Prostate gland (tissue), 2 donors: ENCODE data around the gene SDS. TPM values are rescaled to one million over a fixed set of nuclear protein-coding genes. Genes with fewer than 3 reads are reported as not detected.

ENCODE experiments used
- DNase-seq: peaks from one replicate; pipeline ENCODE4 v3.0.0-alpha.2; 2019; ENCODE audit warnings: low spot score
- H3K27ac ChIP-seq, 2 donors: fragments of 200-600 bp; sonication (generic); 2 replicates each; pipeline ENCODE4 v1.5.1; 2017 to 2019
- H3K27me3 ChIP-seq: fragments of 200-600 bp; sonication (generic); replicated peaks from 2 replicates; pipeline ENCODE4 v1.5.1; 2019; ENCODE audit not compliant: insufficient read depth
- H3K36me3 ChIP-seq, 2 donors: fragments of 200-600 bp; sonication (generic); 1 replicate in 1 of 2; 2 replicates in 1 of 2; pipeline versions ENCODE4 v1.5.1 to v1.8.1; 2017 to 2019
- H3K4me1 ChIP-seq: fragments of 200-600 bp; sonication (generic); replicated peaks from 2 replicates; pipeline ENCODE4 v1.5.1; 2019
- H3K4me3 ChIP-seq, 2 donors: fragments of 200-600 bp; sonication (generic); 2 replicates each; pipeline ENCODE4 v1.5.1; 2017 to 2019
- H3K9me3 ChIP-seq: fragments of 200-600 bp; sonication (generic); 2 replicates; pipeline ENCODE4 v1.5.1; 2017
- POLR2A ChIP-seq: fragments of 450-650 bp; IDR thresholded peaks from one replicate; pipeline ENCODE4 v1.6.1; 2016; ENCODE audit warnings: antibody characterized with exemption, mild to moderate bottlenecking
- POLR2AphosphoS5 ChIP-seq: sonication (generic); formaldehyde crosslinking; IDR thresholded peaks from one replicate; pipeline ENCODE4 v1.6.1; 2017; ENCODE audit warnings: antibody characterized with exemption
- WGBS: methylation state at CpG from one replicate; pipeline ENCODE4 v1.1.5; 2018; 5-methylcytosine and 5-hydroxymethylcytosine counted together
- intact Hi-C: fragments of 100-400 bp; cut with DNase I; formaldehyde crosslinking; loops from one replicate; pipeline ENCODE4 v1.14.2; 2022
- total RNA-seq, 2 donors: library from RNA; depleted of rRNA; stranded (reverse); fragments of >200 nt; gene quantifications; one replicate each; pipeline ENCODE4 v1.1.0, GENCODE V29; 2016
- TF ChIP-seq, protein P1 (sequence below), 4 experiments: fragments of 200-600 bp in 2 of 4; fragments of 450-650 bp in 2 of 4; sonication (generic) in 2 of 4; IDR thresholded peaks; 1 replicate in 3 of 4; 2 replicates in 1 of 4; pipeline ENCODE4 v1.5.1; 2016 to 2019; ENCODE audit warnings: antibody characterized with exemption in 4 of 4, mild to moderate bottlenecking in 2 of 4, moderate library complexity in 2 of 4

The SDS gene
- total RNA-seq, 2 donors from 2014 or later: 0.50 to 0.80 TPM

- no peaks in the 10 kb centered on the region for H3K27me3 ChIP-seq
- no peaks in the 10 kb centered on the region for H3K36me3 ChIP-seq
- H3K4me1 ChIP-seq: no peaks in the 10 kb centered on the region
- 85% methylated on average over 3 of the region's 5 CpGs for WGBS
- no peak for DNase-seq
- no peaks in the 10 kb centered on the region for H3K9me3 ChIP-seq
- H3K4me3 ChIP-seq: no peak overlapping the region
- TF ChIP-seq POLR2A: no peak
- intact Hi-C loops: no loop called here
- no peak overlapping the region for H3K27ac ChIP-seq
Observed at GRCh38 chr12:113435367-113435766, 31.7 kb upstream of the SDS start.

DNA sequence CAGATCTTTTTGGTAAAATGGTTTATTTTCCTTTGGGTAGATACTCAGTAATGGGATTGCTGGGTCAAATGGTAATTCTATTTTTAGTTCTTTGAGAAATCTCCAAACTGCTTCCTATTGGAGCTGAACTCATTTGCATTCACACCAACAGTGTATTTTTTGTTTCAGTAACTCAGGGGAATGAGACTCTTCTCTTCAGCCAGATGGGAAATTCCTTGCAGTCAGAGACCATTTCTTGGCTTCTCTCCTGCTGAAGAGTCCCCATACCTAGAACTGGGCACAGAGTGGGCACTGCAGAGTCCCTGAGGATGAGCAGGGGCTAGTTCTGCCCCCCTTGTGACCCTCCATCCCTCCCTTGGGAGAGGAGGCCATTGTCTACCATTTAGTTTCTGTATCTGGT, 29.3 kb upstream of the SDS start:
- Histone ChIP-seq H3K9me3 (no peaks in the 10 kb centered on the region), H3K4me1 (no peaks in the 10 kb centered on the region), H3K27me3 (no peaks in the 10 kb centered on the region), H3K27ac (no peak overlapping the region), H3K4me3 (no peak overlapping the region), H3K36me3 (no peaks in the 10 kb centered on the region)
- DNase-seq: no peak
- intact Hi-C loops: no loop called here
- no peak for TF ChIP-seq POLR2A
- TF ChIP-seq, protein P1, sequence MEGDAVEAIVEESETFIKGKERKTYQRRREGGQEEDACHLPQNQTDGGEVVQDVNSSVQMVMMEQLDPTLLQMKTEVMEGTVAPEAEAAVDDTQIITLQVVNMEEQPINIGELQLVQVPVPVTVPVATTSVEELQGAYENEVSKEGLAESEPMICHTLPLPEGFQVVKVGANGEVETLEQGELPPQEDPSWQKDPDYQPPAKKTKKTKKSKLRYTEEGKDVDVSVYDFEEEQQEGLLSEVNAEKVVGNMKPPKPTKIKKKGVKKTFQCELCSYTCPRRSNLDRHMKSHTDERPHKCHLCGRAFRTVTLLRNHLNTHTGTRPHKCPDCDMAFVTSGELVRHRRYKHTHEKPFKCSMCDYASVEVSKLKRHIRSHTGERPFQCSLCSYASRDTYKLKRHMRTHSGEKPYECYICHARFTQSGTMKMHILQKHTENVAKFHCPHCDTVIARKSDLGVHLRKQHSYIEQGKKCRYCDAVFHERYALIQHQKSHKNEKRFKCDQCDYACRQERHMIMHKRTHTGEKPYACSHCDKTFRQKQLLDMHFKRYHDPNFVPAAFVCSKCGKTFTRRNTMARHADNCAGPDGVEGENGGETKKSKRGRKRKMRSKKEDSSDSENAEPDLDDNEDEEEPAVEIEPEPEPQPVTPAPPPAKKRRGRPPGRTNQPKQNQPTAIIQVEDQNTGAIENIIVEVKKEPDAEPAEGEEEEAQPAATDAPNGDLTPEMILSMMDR (IDR thresholded peaks at IDR 0.05): no peak
- no peak for TF ChIP-seq POLR2AphosphoS5

DNA sequence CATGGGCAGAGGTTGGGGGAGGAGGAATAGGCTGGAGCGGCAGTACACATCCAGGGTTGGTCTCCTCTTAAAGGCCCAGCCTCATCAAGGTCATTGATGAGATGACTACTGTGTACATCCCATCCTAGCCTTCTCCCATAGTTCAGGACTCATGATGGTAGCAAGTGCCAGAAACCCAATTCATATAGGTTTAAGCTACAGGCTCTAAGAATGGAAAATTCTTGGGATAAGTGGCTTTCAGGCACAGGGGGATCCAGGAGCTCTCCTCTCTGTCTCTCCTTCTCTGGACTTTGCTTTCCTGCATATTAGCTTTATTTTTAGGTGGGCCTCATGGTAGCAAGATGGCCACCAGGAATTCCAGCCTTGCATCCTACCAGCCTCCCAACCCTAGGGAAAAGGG, 24.8 kb upstream of the SDS start:
- no peak overlapping the region for H3K27ac ChIP-seq
- no peaks in the 10 kb centered on the region for H3K9me3 ChIP-seq
- intact Hi-C loops: loop anchor here (10.0 kb wide), 2 partner anchors 114 to 234 kb away; no protein-coding TSS in a partner anchor
- H3K27me3 ChIP-seq: no peaks in the 10 kb centered on the region
- TF ChIP-seq POLR2A: no peak
- TF ChIP-seq, protein P1 (IDR thresholded peaks at IDR 0.05): no peak
- no peak for TF ChIP-seq POLR2AphosphoS5
- 65% methylated on average over 1 of the region's 1 CpG for WGBS
- H3K4me1 ChIP-seq: no peaks in the 10 kb centered on the region
- no peak for DNase-seq
- no peak overlapping the region for H3K4me3 ChIP-seq
- no peaks in the 10 kb centered on the region for H3K36me3 ChIP-seq

DNA sequence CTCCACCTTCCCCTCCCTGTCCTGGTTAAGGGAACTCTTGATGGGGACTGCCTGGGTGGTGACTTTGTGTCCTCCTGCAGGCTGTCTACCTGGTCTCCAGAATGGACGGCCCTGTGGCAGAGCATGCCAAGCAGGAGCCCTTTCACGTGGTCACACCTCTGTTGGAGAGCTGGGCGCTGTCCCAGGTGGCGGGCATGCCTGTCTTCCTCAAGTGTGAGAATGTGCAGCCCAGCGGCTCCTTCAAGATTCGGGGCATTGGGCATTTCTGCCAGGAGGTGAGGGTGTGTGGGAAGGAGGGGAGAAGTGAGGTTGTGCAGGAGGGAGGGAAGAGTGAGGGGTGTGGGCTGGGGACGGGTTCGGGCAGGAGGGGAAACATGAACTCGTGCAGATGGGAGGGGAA, 24.2 kb upstream of the SDS start:
- no peaks in the 10 kb centered on the region for H3K36me3 ChIP-seq
- H3K9me3 ChIP-seq: no peaks in the 10 kb centered on the region
- no peak overlapping the region for H3K27ac ChIP-seq
- WGBS: 61% methylated on average over 9 of the region's 9 CpGs
- no peak overlapping the region for H3K4me3 ChIP-seq
- no peak for TF ChIP-seq POLR2AphosphoS5
- TF ChIP-seq POLR2A: no peak
- TF ChIP-seq, protein P1 (IDR thresholded peaks at IDR 0.05): no peak
- intact Hi-C loops: loop anchor here (10.0 kb wide), 2 partner anchors 113 to 233 kb away; no protein-coding TSS in a partner anchor
- no peaks in the 10 kb centered on the region for H3K4me1 ChIP-seq
- H3K27me3 ChIP-seq: no peaks in the 10 kb centered on the region
- no peak for DNase-seq

GRCh38 chr12:113425960-113426453, 22.3 kb upstream of the SDS start:
- intact Hi-C loops: loop anchor here (10.0 kb wide), 2 partner anchors 111 to 231 kb away; no protein-coding TSS in a partner anchor
- Histone ChIP-seq H3K4me1 (no peaks in the 10 kb centered on the region), H3K9me3 (no peaks in the 10 kb centered on the region), H3K27me3 (no peaks in the 10 kb centered on the region), H3K4me3 (no peak overlapping the region), H3K27ac (no peak overlapping the region), H3K36me3 (no peaks in the 10 kb centered on the region)
- DNase-seq: no peak
- TF ChIP-seq POLR2AphosphoS5 (no peak), POLR2A (no peak)
- TF ChIP-seq, protein P1 (IDR thresholded peaks at IDR 0.05): no peak
- 43% methylated on average over 11 of the region's 11 CpGs for WGBS
